A673 (cell line): ENCODE results near the gene UBE4B. TPM values are rescaled to one million over a fixed set of nuclear protein-coding genes. Genes with fewer than 3 reads are reported as not detected.
A peak's percentile ranks its signal among the peaks of the same experiment; 100 is the strongest.

ENCODE experiments used
- BruUV-seq: library from RNA; stranded (reverse); fragments of 400-500 nt; replicated peaks from 2 replicates; lab custom pipeline; 2021; lab: Mats Ljungman, UMichigan
- CTCF ChIA-PET: fragments of 300-600 bp; sonication (Branson Sonifier 250); formaldehyde crosslinking; loops from one replicate; lab custom pipeline; 2022; ENCODE audit warnings: antibody characterized with exemption; lab: Charles Lee
- POLR2A ChIA-PET: fragments of 300-600 bp; sonication (Branson Sonifier 250); formaldehyde crosslinking; loops from one replicate; lab custom pipeline; 2022; ENCODE audit warnings: antibody characterized with exemption; ENCODE audit not compliant: low non-redundant PET; lab: Charles Lee
- DNase-seq: peaks from one replicate; pipeline ENCODE4 v3.0.0-alpha.2; 2015; ENCODE audit warnings: low spot score
- H3K27ac ChIP-seq: fragments of 200-600 bp; sonication (generic); 2 replicates; pipeline ENCODE4 v1.5.1; 2016; ENCODE audit warnings: mixed run types, low read depth, mild to moderate bottlenecking, mixed read lengths, antibody characterized with exemption, low read length; ENCODE audit not compliant: poor library complexity, severe bottlenecking
- H3K27me3 ChIP-seq: fragments of 200-600 bp; sonication (generic); replicated peaks from 2 replicates; pipeline ENCODE4 v1.6.1; 2017; ENCODE audit warnings: mixed run types, low read depth, mild to moderate bottlenecking, mixed read lengths, antibody characterized with exemption, low read length; ENCODE audit not compliant: insufficient read depth, poor library complexity
- H3K36me3 ChIP-seq: fragments of 200-600 bp; sonication (generic); 2 replicates; pipeline ENCODE4 v1.6.1; 2016; ENCODE audit warnings: mixed run types, mild to moderate bottlenecking, mixed read lengths, antibody characterized with exemption, low read length; ENCODE audit not compliant: insufficient read depth, poor library complexity, severe bottlenecking
- H3K4me1 ChIP-seq: fragments of 200-600 bp; sonication (generic); 2 replicates; pipeline ENCODE4 v1.6.1; 2017; ENCODE audit warnings: mixed run types, mild to moderate bottlenecking, mixed read lengths, antibody characterized with exemption, low read length; ENCODE audit not compliant: insufficient read depth, poor library complexity, severe bottlenecking
- H3K4me3 ChIP-seq: fragments of 200-600 bp; sonication (generic); 2 replicates; pipeline ENCODE4 v1.5.1; 2016; ENCODE audit warnings: low read depth, mixed run types, mild to moderate bottlenecking, mixed read lengths, low read length; ENCODE audit not compliant: poor library complexity, severe bottlenecking
- H3K9me3 ChIP-seq: fragments of 200-600 bp; sonication (generic); 2 replicates; pipeline ENCODE4 v1.6.1; 2016; ENCODE audit warnings: mixed run types, low read depth, mild to moderate bottlenecking, mixed read lengths, antibody characterized with exemption, low read length; ENCODE audit not compliant: poor library complexity, severe bottlenecking
- CTCF ChIP-seq: fragments of 300-800, 200-600 bp; sonication (generic); conservative IDR thresholded peaks from 2 replicates; pipeline ENCODE4 v1.5.1; 2017; ENCODE audit warnings: low read depth, mild to moderate bottlenecking, antibody characterized with exemption, low read length, moderate library complexity, mixed read lengths
- EZH2 ChIP-seq: fragments of 200-600 bp; sonication (generic); IDR thresholded peaks from 2 replicates; pipeline ENCODE4 v1.6.1; 2017; ENCODE audit warnings: borderline replicate concordance, low read depth, mild to moderate bottlenecking, mixed read lengths, antibody characterized with exemption, low read length; ENCODE audit not compliant: poor library complexity, severe bottlenecking
- intact Hi-C: fragments of 100-400 bp; cut with micrococcal nuclease; formaldehyde crosslinking; loops from one replicate; pipeline ENCODE4 v1.10.0; 2022; ENCODE audit not compliant: unreplicated experiment
- total RNA-seq: library from RNA; stranded (reverse); gene quantifications from 2 replicates; pipeline ENCODE4 v1.2.3, GENCODE V29; 2021

UBE4B gene
- total RNA-seq, 1 experiment from 2014 or later, result 58.0 TPM

- Histone ChIP-seq H3K27ac (no peak overlapping the region), H3K27me3 (no peaks in the 10 kb centered on the region), H3K36me3 (peaks cover 5% of the 10 kb centered on the region), H3K4me1 (no peaks in the 10 kb centered on the region), H3K4me3 (no peak overlapping the region), H3K9me3 (no peaks in the 10 kb centered on the region)
- no TSS peak for BruUV-seq
- ChIA-PET POLR2A (no interaction called here), CTCF (no interaction called here)
- intact Hi-C loops, result no loop called here
- TF ChIP-seq EZH2 (no peak), CTCF (no peak)
- DNase-seq, result no peak
Observed at GRCh38 chr1:10149231-10149630, 116.5 kb downstream of the UBE4B start.

- H3K9me3 ChIP-seq, result no peaks in the 10 kb centered on the region
- TF ChIP-seq CTCF (peak; percentile 79), EZH2 (no peak)
- intact Hi-C loops, result loop anchor here (5.0 kb wide), 1 partner anchor 200 kb away; no protein-coding TSS in a partner anchor
- no peaks in the 10 kb centered on the region for H3K36me3 ChIP-seq
- no TSS peak for BruUV-seq
- H3K27me3 ChIP-seq, result no peaks in the 10 kb centered on the region
- DNase-seq, result peak; percentile 71
- H3K4me3 ChIP-seq, result no peak overlapping the region
- H3K4me1 ChIP-seq, result no peaks in the 10 kb centered on the region
- H3K27ac ChIP-seq, result no peak overlapping the region
- POLR2A ChIA-PET, result no interaction called here
- CTCF ChIA-PET, result interaction anchor here (0.5 to 1.2 kb wide), 2 partner anchors 184 to 915 kb away, joined by 3 to 4 read pairs; no protein-coding TSS in a partner anchor
Observed at GRCh38 chr1:10152709-10153284, 120.0 kb downstream of the UBE4B start.

GRCh38 chr1:10155087-10155712 is 122.4 kb downstream of the UBE4B start:
- Histone ChIP-seq H3K27ac (no peak overlapping the region), H3K27me3 (no peaks in the 10 kb centered on the region), H3K36me3 (no peaks in the 10 kb centered on the region), H3K4me3 (no peak overlapping the region), H3K9me3 (no peaks in the 10 kb centered on the region), H3K4me1 (no peaks in the 10 kb centered on the region)
- ChIA-PET CTCF (interaction anchor here (0.7 kb wide), 1 partner anchor 9 kb away, joined by 4 read pairs; no protein-coding TSS in a partner anchor), POLR2A (no interaction called here)
- intact Hi-C loops, result no loop called here
- BruUV-seq, result no TSS peak
- TF ChIP-seq CTCF (no peak), EZH2 (no peak)
- no peak for DNase-seq
